AG04449 (cell line): Measurements from ENCODE around the gene ACBD3.

Experiments used
- CTCF ChIA-PET: fragments of 350-600 bp; formaldehyde crosslinking; extraction: SDS; loops from one replicate; lab custom pipeline; 2021; ENCODE audit warnings: antibody characterized with exemption; lab: Yijun Ruan, JAX
- POLR2A ChIA-PET: fragments of 400-600, 350-600 bp; formaldehyde crosslinking; extraction: SDS; loops from one replicate; lab custom pipeline; 2020; ENCODE audit warnings: antibody characterized with exemption, inconsistent platforms; lab: Yijun Ruan, JAX
- DNase-seq: peaks from one replicate; pipeline ENCODE4 v3.0.0-alpha.2; 2010; ENCODE audit warnings: low read depth, low spot score
- H3K4me3 ChIP-seq: 2 replicates; pipeline ENCODE4 v1.5.1; 2011; ENCODE audit warnings: low read depth, mild to moderate bottlenecking, control low read depth, low read length
- CTCF ChIP-seq: IDR thresholded peaks from one replicate; pipeline ENCODE4 v1.5.1; 2011; ENCODE audit warnings: mild to moderate bottlenecking, moderate library complexity, low read length, control low read depth, inconsistent platforms; ENCODE audit not compliant: insufficient read depth; ENCODE audit errors: missing control alignments

Gene ACBD3

GRCh38 chr1:226131639-226132038 is 54.9 kb downstream of the ACBD3 start:
- CTCF ChIA-PET: interaction anchor here (0.8 to 1.1 kb wide), 3 partner anchors 11 to 67 kb away, joined by 3 to 5 read pairs (median 3); no protein-coding TSS in a partner anchor
- DNase-seq: no peak
- POLR2A ChIA-PET: no interaction called here
- no peak overlapping the region for H3K4me3 ChIP-seq
- no peak for TF ChIP-seq CTCF

GRCh38 chr1:226129230-226129629 is 57.3 kb downstream of the ACBD3 start:
- H3K4me3 ChIP-seq: no peak overlapping the region
- ChIA-PET POLR2A (no interaction called here), CTCF (interaction anchor here (1.0 to 2.8 kb wide), 5 partner anchors 8 to 67 kb away, joined by 3 to 18 read pairs (median 5); no protein-coding TSS in a partner anchor)
- TF ChIP-seq CTCF: no peak
- DNase-seq: no peak

GRCh38 chr1:226128487-226129075 is 58.0 kb downstream of the ACBD3 start:
- ChIA-PET CTCF (interaction anchor here (1.0 to 2.8 kb wide), 9 partner anchors 7 to 280 kb away, joined by 3 to 18 read pairs (median 3); partner anchors contain the start of gene PARP1), POLR2A (interaction anchor here (0.9 kb wide), 1 partner anchor 66 kb away, joined by 3 read pairs; the partner anchor contains the start of gene H3-3A)
- DNase-seq: no peak
- TF ChIP-seq CTCF: no peak
- no peak overlapping the region for H3K4me3 ChIP-seq

GRCh38 chr1:226126824-226127569 is 59.5 kb downstream of the ACBD3 start:
- no peak overlapping the region for H3K4me3 ChIP-seq
- ChIA-PET CTCF (interaction anchor here (1.0 to 7.7 kb wide), 12 partner anchors 10 to 206 kb away, joined by 3 to 282 read pairs (median 24); no protein-coding TSS in a partner anchor), POLR2A (no interaction called here)
- TF ChIP-seq CTCF: no peak
- DNase-seq: no peak

- POLR2A ChIA-PET: interaction anchor here (0.9 kb wide), 2 partner anchors 10 to 70 kb away, joined by 3 to 7 read pairs; no protein-coding TSS in a partner anchor
- no peak overlapping the region for H3K4me3 ChIP-seq
- CTCF ChIA-PET: interaction anchor here (0.7 to 7.7 kb wide), 67 partner anchors 7 to 462 kb away, joined by 3 to 282 read pairs (median 5); partner anchors contain the start of genes ACBD3, H3-3A, LIN9 and MIXL1
- no peak for TF ChIP-seq CTCF
- no peak for DNase-seq
These were observed 60.7 kb downstream of the ACBD3 start for GRCh38 chr1:226125831-226126230.
